Measurements from ENCODE around the gene VCL. TPM values are rescaled to one million over a fixed set of nuclear protein-coding genes. Genes with fewer than 3 reads are reported as not detected.
A peak's percentile ranks its signal among the peaks of the same experiment; 100 is the strongest.

Gene VCL
- total and polyA plus RNA-seq, 9 of the 15 experiments (the other 6 are each of a cell fraction or from before 2014, with no cell fraction given), result 29.8 to 186 (median 76.4) TPM

GRCh38 chr10:74150990-74151878 is 153.3 kb downstream of the VCL start, which contains the start of gene ADK (continued):
- TF ChIP-seq ARID4B (CRISPR knock-in tag; IDR thresholded peaks at IDR 0.05), result peak; percentile 96
- peak; percentile 39 to 40; a peak in 2 of 4 replicates for TF ChIP-seq NONO (IDR thresholded peaks at IDR 0.05; ENCODE audit: low read depth in 2 of 2, low read length in 1 of 2)
- peak; percentile 31; the same call in 1 of the 2 replicates for TF ChIP-seq MYNN (IDR thresholded peaks at IDR 0.05)
- no peak for TF ChIP-seq MYNN (CRISPR knock-in tag; IDR thresholded peaks at IDR 0.05)
- peak; percentile 80 for TF ChIP-seq USF2 (CRISPR knock-in tag; IDR thresholded peaks at IDR 0.05)
- peak; percentile 33; the same call in 1 of the 2 replicates for TF ChIP-seq SMARCE1 (IDR thresholded peaks at IDR 0.05)
- peak; percentile 52; the same call in 1 of the 2 replicates for TF ChIP-seq ZBTB17 (CRISPR knock-in tag; IDR thresholded peaks at IDR 0.05)
- TF ChIP-seq ZNF511 (CRISPR knock-in tag; IDR thresholded peaks at IDR 0.05), result peak; percentile 91; the same call in 1 of the 2 replicates
- TF ChIP-seq MXI1 (IDR thresholded peaks at IDR 0.05; ENCODE audit: low read depth, low read length), result peak; percentile 95
- TF ChIP-seq CEBPB (tag; IDR thresholded peaks at IDR 0.05), result no peak
- peak; percentile 92 for TF ChIP-seq USF1 (CRISPR knock-in tag; IDR thresholded peaks at IDR 0.05)
- peak in 1 of 2 experiments; percentile 12; a peak in 1 of 4 replicates for TF ChIP-seq SIX5 (IDR thresholded peaks at IDR 0.05; ENCODE audit: borderline replicate concordance in 1 of 2, insufficient read depth in 1 of 2, low read depth in 1 of 2, low read length in 2 of 2)
- peak in 1 of 2 experiments; percentile 77; a peak in 2 of 4 replicates for TF ChIP-seq ZNF639 (CRISPR knock-in tag; conservative IDR thresholded peaks at IDR 0.05 in 1 of 2, IDR thresholded peaks at IDR 0.05 in 1 of 2)
- TF ChIP-seq ZNF77 (CRISPR knock-in tag; IDR thresholded peaks at IDR 0.05), result no peak
- 0 out of 2 replicates have a peak, but pooled peaks have one; percentile 10 for TF ChIP-seq ZNF76 (CRISPR knock-in tag; IDR thresholded peaks at IDR 0.05; ENCODE audit: borderline replicate concordance)

All from K562 (cell line).